RKO (cell line): ENCODE results near the gene AP2A1.

Source experiments
- DNase-seq: peaks from one replicate; pipeline ENCODE4 v3.0.0-alpha.2; 2016; ENCODE audit warnings: low spot score

Gene AP2A1

DNA sequence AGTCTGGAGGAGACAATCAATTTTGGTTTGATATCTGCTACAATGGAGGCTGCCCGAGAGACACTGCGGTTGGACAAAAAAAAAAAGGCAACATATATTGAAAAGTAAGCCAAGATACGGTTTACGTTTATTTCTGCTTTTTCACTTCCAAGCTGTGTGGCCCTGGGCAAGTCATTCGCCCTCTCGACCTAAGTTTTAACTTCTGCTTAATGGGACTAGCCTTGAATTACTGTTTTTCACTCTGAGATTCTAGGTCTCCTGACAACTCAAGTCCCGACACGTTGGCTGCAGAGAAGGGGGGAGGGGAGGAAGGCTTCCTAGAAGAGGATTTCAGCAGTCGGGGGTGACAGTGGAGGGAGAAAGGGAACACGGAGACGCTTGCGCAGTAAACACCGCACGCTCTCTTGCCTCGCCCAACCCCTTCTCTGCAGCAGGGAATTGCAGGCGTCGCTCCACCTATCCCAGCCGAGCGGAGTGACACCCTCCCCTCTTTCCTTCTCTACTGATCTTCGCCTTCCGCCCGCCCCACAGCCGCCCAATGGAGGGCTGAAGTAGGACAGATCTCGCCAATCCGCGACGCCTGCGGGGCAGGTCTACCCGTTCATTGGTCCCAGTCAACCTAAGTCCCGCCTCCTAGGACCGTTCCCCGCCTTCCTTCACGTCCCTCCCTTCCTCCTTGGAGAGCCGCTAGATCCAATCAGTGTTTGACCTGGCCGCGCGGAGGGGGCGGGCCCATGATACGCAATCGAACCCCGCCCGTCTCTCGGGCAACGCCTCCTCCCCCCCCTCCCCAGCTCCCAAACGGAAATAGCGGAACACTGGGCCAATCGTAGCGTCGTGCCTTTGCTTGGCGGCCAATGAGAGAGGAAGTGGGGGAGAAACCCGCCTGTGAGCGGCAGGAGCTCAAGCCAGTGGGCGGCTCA, 533 bp upstream of the AP2A1 start:
- DNase-seq, result peak; percentile 99

DNA sequence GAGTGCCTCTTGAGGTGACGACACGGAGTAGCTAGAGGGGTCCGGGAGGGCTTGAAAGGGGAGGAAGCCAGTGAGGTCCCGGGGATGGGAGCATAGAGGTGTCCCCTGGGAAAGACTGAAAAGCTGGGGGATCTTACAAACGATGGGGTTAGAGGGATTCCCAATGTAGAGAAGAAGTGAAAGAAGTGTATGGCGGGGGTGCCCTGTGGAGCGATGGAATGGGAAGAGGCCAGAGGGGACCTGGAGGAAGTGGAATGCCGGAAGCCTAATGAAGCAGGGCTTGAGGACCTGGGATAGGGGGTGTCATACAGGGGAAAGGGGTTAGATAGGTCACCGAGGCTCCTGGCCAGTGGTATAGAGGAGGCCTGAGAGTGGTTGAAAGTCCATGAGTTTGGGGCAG, 580 bp downstream of the AP2A1 start:
- DNase-seq, result peak; percentile 41

DNA sequence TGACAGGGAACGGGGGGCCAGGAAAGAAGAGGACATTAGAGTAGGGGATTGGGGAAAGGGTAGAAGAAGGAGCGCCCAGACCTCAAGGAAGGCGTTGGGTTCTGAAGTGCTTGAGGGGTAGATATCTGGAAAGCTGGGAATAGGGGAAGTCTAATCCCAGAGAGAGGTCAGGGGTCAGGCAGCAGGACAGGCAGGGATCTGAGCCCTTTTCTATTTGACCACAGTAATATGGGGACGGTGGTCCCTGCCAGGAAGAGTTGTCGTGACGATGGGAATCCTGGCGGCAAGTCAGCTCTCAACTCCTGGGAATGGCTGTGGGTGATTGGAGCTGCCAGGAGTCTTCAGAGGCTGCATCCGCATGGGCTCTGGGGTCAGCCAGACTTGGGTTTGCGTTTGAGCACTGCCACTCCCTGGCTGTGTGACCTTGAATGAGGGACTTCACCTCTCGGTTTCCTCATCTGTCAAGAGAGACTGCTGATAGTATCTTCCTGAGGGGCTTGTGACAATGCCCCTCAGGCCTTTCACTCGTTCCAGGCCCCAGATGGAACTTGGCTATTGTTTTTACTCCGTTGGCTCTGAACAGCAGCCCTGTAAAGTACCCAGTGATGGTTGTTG, 1.3 kb downstream of the AP2A1 start:
- no peak for DNase-seq

DNA sequence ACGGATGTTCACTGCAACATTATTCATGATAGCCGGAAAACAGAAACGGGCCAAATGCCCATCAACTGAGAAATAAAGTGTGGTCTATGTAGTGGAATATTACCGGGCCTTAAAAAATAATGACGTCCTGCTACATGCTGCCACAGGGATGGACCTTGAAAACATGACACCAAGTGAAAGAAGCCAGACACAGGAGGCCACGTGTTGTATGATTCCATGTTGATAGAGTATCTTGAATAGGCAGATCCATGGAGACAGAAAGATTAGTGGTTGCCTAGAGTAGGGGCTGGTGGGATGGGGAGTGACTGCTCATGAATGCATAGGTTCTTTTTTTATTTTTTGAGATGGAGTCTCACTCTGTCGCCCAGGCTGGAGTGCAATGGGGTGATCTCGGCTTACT, 3.7 kb downstream of the AP2A1 start:
- DNase-seq, result no peak

DNA sequence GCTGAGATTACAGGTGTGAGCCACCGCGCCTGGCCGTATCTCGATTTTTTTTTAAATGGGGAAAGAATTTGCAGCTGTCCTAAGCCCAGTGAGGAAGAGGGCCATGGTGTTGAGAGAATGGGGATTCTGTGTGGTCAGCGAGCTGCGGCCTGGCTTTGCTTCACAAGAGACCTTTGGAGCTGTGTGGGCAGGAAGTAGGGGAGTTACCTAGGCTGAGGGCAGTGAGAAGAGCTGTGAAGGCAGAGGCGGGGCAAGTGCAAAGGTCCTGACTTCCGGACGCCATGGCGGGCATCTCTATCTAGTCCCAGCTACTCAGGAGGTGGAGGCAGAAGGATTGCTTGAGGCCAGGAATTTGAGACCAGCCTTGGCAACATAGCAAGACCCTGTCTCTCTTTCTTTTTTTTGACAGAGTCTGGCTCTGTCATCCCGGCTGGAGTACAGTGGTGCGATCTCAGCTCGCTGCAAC, 4.9 kb downstream of the AP2A1 start:
- no peak for DNase-seq

DNA sequence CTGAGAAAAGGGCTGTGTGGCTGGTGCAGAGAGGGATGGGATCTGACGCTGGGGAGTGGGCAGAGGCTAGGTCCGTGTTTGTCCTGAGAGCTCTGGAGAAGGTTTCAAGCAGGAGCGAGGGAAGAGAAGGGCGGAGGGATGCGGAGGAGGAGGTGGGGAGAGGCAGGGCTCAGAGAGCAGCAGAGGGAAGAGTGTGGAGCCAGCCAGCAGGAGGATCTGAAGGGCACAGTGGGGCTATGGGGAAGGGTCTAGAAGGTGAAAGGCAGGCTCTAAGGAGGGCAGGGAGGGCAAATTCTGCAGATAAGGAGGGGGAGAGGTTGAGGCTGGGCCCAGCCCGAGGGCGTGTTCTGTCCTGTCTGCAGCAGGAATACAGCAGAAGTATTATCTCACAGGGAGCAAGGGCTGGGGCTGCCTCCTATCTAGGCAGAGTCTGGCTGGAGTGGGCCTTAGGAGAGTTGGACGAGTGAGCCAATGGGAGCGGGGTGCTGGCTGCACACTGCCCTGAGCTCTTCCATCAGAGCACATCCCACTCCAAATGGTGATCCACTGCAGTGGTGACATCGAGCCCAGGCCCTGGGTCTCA, 6.1 kb downstream of the AP2A1 start:
- no peak for DNase-seq

DNA sequence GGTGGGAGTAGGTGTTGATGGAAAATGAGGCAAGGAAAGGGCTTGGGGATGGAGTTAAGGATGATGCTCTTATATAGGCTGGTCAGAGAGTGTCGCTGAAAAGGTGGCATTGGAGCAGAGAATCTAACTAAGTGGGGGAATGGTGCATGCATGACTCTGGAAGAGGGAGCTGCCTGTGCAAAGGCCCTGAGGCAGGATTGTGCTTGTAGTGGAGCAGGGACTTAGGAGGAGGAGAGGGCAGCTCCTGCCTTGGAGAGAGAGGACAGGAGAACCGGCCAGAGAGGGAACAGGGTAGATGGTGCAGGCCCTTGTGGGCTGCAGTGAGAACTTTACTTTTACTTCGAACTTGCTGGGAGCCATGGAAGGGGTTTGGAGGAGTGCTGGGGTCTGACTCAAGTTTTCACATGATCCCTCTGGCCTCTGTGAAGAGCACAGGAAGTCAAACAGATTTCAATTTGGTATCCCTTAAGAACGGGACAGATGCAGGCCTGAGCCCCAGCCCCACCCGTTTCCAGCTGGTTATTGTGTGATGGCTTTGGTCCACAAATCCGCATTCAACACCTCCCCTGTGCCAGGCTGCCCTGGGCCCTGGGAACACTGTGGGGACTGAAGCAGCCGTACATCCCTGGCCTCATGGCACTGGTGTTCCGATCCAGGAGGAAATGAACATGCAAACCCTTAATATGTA, 7.0 kb downstream of the AP2A1 start:
- no peak for DNase-seq

DNA sequence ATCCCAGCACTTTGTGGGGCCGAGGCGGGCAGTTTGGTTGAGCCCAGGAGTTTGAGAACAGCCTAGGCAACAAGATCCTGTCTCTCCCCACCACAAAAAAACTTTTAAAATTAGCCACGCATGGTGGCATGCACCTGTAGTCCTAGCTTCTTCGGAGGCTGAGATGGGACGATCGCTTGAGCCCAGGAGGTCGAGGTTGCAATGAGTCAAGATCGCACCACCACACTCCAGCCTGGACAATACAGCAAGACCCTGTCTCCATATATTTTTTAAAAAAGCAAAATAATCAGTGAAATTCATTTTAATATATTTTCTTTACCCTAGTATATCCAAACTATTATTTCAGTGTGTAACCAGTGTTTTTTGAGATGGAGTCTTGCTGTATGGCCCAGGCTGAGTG, 8.2 kb downstream of the AP2A1 start:
- no peak for DNase-seq

DNA sequence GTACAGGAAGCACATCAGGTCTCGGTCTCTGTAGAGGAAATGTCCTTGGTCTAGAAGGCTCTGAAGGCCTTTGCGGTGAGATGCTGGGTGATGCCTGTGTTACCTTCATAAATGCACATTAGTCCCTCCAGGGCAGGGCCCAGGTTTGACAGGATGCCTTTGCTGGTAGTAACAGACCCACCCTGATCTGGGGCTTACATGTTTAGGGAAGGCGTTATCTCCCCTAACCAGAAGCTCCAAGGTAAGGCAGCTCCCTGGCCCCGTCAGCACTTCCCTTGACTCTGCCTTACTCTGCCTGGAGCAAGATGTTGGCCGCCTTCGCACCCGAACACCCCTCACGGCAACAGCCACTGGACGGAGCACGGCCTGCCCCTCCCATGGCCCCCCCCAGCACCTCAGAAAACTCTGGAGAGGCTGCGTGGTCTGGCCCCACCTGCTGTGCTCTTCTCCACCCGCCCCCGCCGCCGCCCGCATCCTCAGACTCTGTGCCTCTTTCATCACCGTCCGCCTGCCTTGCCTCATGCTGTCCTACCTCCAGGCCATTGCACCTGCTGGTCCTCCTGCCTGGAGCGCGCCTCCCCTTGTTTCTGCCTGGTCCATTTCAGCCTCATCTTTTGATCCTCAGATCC, 9.1 kb downstream of the AP2A1 start:
- DNase-seq, result no peak

DNA sequence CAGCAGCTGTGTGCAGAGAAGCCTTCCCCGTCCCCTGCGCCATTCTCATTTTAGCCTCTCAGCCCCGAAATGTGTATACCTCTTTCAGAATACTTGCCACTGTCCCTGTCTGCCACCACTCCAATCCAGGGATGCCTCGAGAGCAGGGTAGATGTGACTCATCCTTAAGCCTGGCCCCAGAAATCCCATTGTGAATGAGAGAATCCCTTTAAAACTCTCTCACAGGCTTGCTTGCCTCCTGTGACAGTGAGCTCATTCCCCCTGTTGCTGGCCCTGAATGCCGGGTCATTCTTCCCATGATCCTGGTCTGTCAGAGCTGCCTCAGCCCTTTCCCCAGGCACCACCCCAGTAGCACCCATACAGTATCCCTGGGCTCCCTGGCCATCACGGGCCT, 9.6 kb downstream of the AP2A1 start:
- DNase-seq, result no peak

DNA sequence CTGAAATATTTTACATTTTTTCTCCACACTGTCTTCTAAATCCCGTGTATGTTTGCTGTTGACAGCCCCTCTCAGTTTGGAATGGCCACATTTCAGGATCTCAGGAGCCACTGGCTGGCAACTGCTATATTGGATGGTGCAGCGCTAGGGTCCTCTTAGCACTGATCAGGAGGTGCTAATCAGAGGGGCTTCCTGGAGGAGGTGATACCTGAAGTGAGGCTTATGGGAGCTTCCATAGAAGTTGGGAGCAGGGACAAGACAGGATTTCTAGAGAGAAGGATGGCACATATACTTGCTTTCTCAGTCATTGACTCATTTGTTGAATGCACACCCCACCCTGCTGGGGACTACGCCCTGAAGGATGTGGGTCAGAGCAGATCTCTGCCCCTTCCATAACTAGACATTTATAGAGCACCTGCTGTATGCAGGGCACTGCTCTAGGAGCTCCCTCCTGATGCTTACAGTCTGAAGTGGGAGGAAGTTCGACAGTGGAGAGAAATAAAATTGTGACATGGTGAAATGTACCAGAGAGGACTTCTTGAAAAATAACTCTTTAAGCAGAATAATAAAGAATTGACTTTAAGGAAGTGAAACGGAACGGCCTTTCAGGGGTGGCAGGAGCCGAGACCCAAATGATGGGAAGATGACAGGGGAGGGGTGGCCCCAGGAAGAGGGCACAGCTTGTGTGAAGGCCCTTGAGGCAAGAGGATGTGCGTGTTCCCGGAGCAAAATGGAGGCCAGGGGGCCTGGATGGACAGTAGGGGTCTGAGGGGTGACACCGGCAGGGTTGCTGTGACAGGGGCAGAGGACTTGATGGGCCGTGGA, 13.1 kb downstream of the AP2A1 start:
- DNase-seq, result no peak

DNA sequence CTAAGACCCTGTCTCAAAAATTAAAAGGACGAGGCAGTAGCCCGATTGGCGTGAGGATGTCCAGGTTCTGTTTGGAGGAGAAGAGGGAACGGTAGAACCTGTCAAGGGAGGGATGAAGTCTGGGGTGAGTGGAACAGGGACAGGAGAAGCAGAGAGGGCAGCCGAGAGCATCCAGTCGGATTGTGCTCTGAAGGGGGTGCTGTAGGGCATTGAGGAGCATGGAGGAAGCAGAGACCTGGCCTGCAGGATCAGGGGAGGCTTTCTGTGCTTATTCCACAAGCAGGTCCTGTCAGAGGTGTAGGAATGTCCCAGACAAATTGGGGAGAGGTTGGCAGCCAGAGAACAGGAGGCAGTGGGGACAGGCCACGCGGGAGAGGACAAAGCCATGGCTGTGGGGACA, 14.1 kb downstream of the AP2A1 start:
- DNase-seq, result no peak

DNA sequence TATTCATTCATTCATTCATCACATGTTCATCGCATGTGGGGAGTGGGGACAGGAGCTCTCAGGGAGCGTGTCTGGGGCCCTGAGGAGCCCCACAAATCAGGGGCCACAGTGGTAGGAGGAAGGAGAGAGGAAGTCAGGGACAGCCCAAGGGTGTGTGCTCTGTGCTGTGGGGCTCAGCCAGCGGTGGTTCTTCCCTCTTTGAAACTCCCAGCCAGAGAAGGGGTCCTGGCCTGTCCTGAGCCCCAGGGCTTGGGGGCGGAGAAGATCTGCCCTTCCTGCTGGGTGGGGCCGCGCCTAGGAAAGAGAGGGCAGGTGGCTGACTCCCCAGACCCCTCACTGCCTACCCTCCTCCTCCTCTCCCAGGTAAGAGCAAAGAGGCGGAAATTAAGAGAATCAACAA, 14.6 kb downstream of the AP2A1 start:
- no peak for DNase-seq

DNA sequence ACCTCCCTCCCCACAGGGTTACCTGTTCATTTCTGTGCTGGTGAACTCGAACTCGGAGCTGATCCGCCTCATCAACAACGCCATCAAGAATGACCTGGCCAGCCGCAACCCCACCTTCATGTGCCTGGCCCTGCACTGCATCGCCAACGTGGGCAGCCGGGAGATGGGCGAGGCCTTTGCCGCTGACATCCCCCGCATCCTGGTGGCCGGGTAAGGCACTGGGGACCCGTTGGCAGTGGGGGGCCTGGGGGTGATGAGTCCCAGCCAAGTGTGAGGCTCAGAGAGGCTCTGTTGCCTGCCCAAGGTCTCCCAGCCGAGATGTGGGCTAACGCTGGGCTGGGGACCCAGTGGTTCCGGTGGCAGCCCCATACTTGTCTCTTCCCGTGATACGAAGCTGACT, 15.7 kb downstream of the AP2A1 start:
- no peak for DNase-seq

DNA sequence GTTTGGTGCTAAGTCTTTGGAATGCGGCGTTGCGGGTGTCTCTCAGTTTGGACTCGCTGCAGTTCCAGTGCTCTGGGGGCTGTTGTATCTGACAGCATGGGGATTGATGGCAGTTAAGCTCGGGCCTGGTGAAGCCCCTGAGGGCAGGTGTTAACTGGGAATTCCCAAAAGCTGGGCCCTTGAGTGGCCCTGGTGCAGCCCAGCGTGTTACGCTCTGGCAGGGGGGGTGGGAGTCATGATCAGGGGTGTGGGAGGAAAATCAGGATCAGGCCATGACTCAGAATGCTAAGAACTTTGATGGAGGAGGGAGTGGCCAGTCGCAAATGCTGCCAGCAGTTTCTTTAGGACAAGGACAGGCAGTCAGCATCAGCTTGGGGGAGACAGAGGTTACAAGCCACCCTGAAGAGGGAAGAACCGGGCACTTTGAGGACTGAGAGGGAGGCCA, 19.6 kb downstream of the AP2A1 start:
- DNase-seq, result no peak

DNA sequence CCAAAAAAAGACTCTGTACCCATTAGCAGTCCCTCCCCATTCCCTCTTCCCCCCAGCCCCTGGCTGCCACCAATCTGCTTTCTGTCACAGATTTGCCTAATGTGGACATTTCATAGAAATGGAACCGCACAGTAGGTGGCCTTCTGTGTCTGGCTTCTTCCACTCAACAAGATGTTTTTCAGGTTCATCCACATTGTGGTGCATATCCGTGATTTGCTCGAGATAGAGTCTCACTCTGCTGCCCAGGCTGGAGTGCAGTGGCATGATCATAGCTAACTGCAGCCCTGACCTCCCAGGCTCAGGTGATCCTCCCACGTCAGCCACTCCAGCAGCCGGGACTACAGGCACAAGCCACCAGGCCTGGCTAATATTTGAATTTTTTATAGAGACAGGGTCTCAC, 20.9 kb downstream of the AP2A1 start:
- DNase-seq, result no peak

DNA sequence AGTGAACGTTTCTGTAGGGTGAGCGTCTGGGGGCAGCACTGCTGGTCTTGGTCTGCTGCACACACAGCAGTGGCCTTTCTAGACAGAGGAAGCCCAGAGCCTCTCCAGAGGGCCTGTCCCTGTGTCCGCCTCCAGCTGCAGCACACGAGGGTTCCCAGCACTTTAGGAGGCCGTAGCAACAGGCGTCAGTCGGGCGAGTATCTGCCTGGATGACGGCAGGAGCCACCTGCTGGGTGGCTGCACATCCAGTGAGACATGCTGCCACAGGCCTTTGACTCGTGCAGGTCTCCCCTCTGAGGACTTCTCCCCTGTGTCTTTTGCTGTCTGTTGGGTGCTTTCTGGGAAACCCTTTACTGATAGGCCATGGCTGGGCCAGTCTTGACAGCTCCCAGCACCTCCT, 22.1 kb downstream of the AP2A1 start:
- no peak for DNase-seq

DNA sequence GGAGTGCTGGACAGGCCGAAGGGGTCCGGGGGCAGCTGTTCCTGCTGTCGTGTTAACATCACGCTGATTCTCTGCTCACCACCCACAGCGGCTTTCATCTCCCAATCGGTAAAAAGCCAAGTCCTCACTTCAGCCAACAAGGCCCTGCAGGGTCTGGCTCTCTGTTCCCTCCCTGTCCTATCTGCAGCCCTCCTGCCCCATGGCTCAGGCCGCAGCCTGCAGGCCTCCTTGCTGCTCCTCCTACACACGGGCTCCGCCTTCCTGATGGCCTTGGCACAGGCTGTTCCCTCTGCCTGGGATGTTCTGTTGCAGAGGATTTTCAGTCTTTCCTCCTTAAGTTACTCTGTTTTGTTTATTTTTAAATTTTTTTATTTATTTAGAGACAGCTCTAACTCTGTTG, 24.1 kb downstream of the AP2A1 start:
- no peak for DNase-seq

DNA sequence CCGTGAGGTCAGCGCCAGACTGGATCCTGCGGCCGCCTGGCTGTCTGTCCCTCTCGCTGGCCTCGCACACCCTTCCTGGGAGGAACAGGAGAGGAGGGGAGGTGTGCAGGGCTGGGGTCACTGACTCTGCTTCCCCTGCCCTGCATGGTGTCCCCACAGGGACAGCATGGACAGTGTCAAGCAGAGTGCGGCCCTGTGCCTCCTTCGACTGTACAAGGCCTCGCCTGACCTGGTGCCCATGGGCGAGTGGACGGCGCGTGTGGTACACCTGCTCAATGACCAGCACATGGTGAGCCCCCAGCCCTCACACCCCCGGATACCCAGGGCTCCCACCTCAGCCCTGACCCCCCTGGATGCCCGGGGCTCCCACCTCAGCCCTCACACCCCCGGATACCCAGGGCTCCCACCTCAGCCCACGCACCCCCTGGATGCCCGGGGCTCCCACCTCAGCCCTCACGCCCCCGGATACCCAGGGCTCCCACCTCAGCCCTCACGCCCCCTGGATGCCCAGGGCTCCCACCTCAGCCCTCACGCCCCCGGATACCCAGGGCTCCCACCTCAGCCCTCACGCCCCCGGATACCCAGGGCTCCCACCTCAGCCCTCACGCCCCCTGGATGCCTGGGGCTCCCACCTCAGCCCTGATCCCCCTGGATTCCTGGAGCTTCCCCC, 25.1 kb downstream of the AP2A1 start:
- DNase-seq, result no peak

DNA sequence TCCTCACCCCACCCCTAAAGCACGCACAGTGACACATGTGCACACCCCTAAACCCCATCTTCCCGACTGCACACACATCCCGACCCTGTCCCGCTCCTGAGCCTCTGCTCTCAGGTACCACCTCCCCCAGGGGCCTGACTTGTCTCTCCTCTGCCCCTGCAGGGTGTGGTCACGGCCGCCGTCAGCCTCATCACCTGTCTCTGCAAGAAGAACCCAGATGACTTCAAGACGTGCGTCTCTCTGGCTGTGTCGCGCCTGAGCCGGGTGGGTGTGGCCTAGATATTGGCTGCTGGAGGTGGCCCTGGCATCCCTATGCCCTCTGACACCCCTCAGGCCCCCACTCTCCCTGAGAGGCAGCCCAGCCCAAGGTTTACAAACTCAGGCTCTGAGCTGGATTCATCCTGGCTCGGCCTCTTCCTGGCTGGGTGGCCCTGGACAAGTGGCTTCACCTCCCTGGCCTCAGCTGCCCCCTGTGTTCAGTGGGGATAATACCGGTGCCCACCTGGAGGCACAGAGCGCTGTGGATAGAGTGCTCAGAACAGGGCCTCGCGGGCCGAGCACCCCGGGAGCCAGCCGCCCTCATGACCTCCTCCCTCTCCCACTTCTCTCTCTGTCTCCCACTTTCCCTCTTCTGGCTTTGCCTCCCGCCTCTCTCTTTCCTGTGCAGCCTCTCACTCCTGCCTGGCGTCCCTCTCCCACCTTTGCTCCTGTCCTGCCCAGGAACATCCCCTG, 26.2 kb downstream of the AP2A1 start:
- no peak for DNase-seq
